ENCODE results near the gene WDR73.

- TF ChIP-seq, protein P1, sequence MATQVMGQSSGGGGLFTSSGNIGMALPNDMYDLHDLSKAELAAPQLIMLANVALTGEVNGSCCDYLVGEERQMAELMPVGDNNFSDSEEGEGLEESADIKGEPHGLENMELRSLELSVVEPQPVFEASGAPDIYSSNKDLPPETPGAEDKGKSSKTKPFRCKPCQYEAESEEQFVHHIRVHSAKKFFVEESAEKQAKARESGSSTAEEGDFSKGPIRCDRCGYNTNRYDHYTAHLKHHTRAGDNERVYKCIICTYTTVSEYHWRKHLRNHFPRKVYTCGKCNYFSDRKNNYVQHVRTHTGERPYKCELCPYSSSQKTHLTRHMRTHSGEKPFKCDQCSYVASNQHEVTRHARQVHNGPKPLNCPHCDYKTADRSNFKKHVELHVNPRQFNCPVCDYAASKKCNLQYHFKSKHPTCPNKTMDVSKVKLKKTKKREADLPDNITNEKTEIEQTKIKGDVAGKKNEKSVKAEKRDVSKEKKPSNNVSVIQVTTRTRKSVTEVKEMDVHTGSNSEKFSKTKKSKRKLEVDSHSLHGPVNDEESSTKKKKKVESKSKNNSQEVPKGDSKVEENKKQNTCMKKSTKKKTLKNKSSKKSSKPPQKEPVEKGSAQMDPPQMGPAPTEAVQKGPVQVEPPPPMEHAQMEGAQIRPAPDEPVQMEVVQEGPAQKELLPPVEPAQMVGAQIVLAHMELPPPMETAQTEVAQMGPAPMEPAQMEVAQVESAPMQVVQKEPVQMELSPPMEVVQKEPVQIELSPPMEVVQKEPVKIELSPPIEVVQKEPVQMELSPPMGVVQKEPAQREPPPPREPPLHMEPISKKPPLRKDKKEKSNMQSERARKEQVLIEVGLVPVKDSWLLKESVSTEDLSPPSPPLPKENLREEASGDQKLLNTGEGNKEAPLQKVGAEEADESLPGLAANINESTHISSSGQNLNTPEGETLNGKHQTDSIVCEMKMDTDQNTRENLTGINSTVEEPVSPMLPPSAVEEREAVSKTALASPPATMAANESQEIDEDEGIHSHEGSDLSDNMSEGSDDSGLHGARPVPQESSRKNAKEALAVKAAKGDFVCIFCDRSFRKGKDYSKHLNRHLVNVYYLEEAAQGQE (IDR thresholded peaks at IDR 0.05; ENCODE audit: insufficient read depth in 1 of 2, low read depth in 2 of 2, low read length in 2 of 2) = no peak
- TF ChIP-seq POLR2AphosphoS5 (IDR thresholded peaks at IDR 0.05; ENCODE audit: low read depth, low read length) = no peak
- no peak for TF ChIP-seq FOXP2 (optimal IDR thresholded peaks at IDR 0.05; ENCODE audit: borderline replicate concordance, extremely low read depth, extremely low read length, insufficient read depth)
- no peak for TF ChIP-seq TAF1 (IDR thresholded peaks at IDR 0.05; ENCODE audit: borderline replicate concordance, insufficient read depth, low read length)
Measured at GRCh38 chr15:84671211-84671610, 17.1 kb upstream of the WDR73 start.
